Lung microvascular endothelial cell (primary cell): Measurements from ENCODE around the gene CCDC85C. TPM values are rescaled to one million over a fixed set of nuclear protein-coding genes. Genes with fewer than 3 reads are reported as not detected.

Source experiments
- DNase-seq, 2 donors: peaks; one replicate each; pipeline versions ENCODE4 v3.0.0 to v3.0.0-alpha.2; 2010; ENCODE audit warnings: low read depth in 2 of 2
- total RNA-seq: library from RNA; depleted of rRNA; stranded (reverse); fragments of >200 nt; gene quantifications from 2 replicates; pipeline ENCODE4 v1.2.1, GENCODE V29; 2014

Gene CCDC85C
- total RNA-seq, 1 donor from 2014 or later = 1.6 TPM

- no peak for DNase-seq
Observed at GRCh38 chr14:99559286-99559990, 44.6 kb downstream of the CCDC85C start.

GRCh38 chr14:99556134-99556791 is 47.7 kb downstream of the CCDC85C start:
- DNase-seq = no peak

GRCh38 chr14:99554757-99555531 is 49.1 kb downstream of the CCDC85C start:
- DNase-seq = no peak

- DNase-seq = no peak
Observed at GRCh38 chr14:99554184-99554583, 49.8 kb downstream of the CCDC85C start.

GRCh38 chr14:99552572-99553216 is 51.3 kb downstream of the CCDC85C start:
- DNase-seq = no peak

- no peak for DNase-seq
Observed at GRCh38 chr14:99552021-99552553, 51.9 kb downstream of the CCDC85C start.

GRCh38 chr14:99551034-99551922 is 52.7 kb downstream of the CCDC85C start:
- DNase-seq = no peak

GRCh38 chr14:99550387-99550992 is 53.5 kb downstream of the CCDC85C start:
- DNase-seq = no peak

- DNase-seq = no peak
Observed at GRCh38 chr14:99549684-99550083, 54.3 kb downstream of the CCDC85C start.

- no peak for DNase-seq
Observed at GRCh38 chr14:99548871-99549515, 55.0 kb downstream of the CCDC85C start.

GRCh38 chr14:99548255-99548654 is 55.8 kb downstream of the CCDC85C start:
- DNase-seq = no peak

GRCh38 chr14:99546234-99546879 is 57.6 kb downstream of the CCDC85C start:
- no peak for DNase-seq

GRCh38 chr14:99545586-99545985 is 58.4 kb downstream of the CCDC85C start:
- no peak for DNase-seq

GRCh38 chr14:99544991-99545390 is 59.0 kb downstream of the CCDC85C start:
- no peak for DNase-seq

GRCh38 chr14:99543985-99544384 is 60.0 kb downstream of the CCDC85C start:
- DNase-seq = no peak

GRCh38 chr14:99543370-99543769 is 60.6 kb downstream of the CCDC85C start:
- no peak for DNase-seq

- DNase-seq = no peak
Observed at GRCh38 chr14:99542566-99542965, 61.4 kb downstream of the CCDC85C start.

- peak in 1 of 2 donors; percentile 29 for DNase-seq
Observed at GRCh38 chr14:99541677-99542470, 62.1 kb downstream of the CCDC85C start.
